Trophoblast cell (in vitro differentiated cells and primary cell): ENCODE data around the gene PRR35.

ENCODE experiments used
- DNase-seq, 2 donors: peaks; one replicate each; pipeline ENCODE4 v3.0.0-alpha.2; 2016
- H2AFZ ChIP-seq: 2 replicates; pipeline ENCODE4 v1.6.1; 2013; ENCODE audit warnings: low read length, moderate library complexity, mild to moderate bottlenecking; ENCODE audit not compliant: insufficient read depth, poor library complexity
- H2AK5ac ChIP-seq: 2 replicates; pipeline ENCODE4 v1.6.1; 2013; ENCODE audit warnings: mild to moderate bottlenecking, low read length
- H2BK120ac ChIP-seq: 2 replicates; pipeline ENCODE4 v1.6.1; 2013; ENCODE audit warnings: low read length, mild to moderate bottlenecking, moderate library complexity; ENCODE audit not compliant: insufficient read depth, poor library complexity
- H2BK12ac ChIP-seq: 2 replicates; pipeline ENCODE4 v1.6.1; 2013; ENCODE audit warnings: mild to moderate bottlenecking, low read length, moderate library complexity
- H2BK5ac ChIP-seq: 2 replicates; pipeline ENCODE4 v1.6.1; 2013; ENCODE audit warnings: low read length, low read depth, moderate library complexity, mild to moderate bottlenecking; ENCODE audit not compliant: poor library complexity
- H3K14ac ChIP-seq: 2 replicates; pipeline ENCODE4 v1.6.1; 2013; ENCODE audit warnings: mild to moderate bottlenecking, low read length
- H3K18ac ChIP-seq: 2 replicates; pipeline ENCODE4 v1.6.1; 2013; ENCODE audit warnings: mild to moderate bottlenecking, low read length
- H3K23ac ChIP-seq: 2 replicates; pipeline ENCODE4 v1.6.1; 2013; ENCODE audit warnings: low read length
- H3K27ac ChIP-seq: 2 replicates; pipeline ENCODE4 v1.5.1; 2013; ENCODE audit warnings: low read depth, mild to moderate bottlenecking, inconsistent platforms, low read length, moderate library complexity
- H3K27me3 ChIP-seq: 2 replicates; pipeline ENCODE4 v1.6.1; 2013; ENCODE audit warnings: inconsistent platforms, mild to moderate bottlenecking, low read length, moderate library complexity; ENCODE audit not compliant: insufficient read depth
- H3K36me3 ChIP-seq, 2 experiments: 1 replicate in 1 of 2; 2 replicates in 1 of 2; pipeline ENCODE4 v1.6.1; 2013; ENCODE audit warnings: low read length in 2 of 2, mild to moderate bottlenecking in 2 of 2, moderate library complexity in 1 of 2; ENCODE audit not compliant: insufficient read depth in 2 of 2, control insufficient read depth in 1 of 2
- H3K4ac ChIP-seq: 2 replicates; pipeline ENCODE4 v1.6.1; 2013; ENCODE audit warnings: low read depth, mild to moderate bottlenecking, low read length, moderate library complexity
- H3K4me1 ChIP-seq, 2 experiments: 1 replicate in 1 of 2; 2 replicates in 1 of 2; pipeline ENCODE4 v1.6.1; 2013; ENCODE audit warnings: low read length in 2 of 2, mild to moderate bottlenecking in 2 of 2, moderate library complexity in 1 of 2; ENCODE audit not compliant: insufficient read depth in 2 of 2, control insufficient read depth in 1 of 2
- H3K4me2 ChIP-seq: 2 replicates; pipeline ENCODE4 v1.6.1; 2013; ENCODE audit warnings: inconsistent platforms, mild to moderate bottlenecking, low read length, moderate library complexity
- H3K4me3 ChIP-seq: 2 replicates; pipeline ENCODE4 v1.5.1; 2013; ENCODE audit warnings: mild to moderate bottlenecking, low read depth, low read length, inconsistent platforms
- H3K79me1 ChIP-seq: one replicate; pipeline ENCODE4 v1.6.1; 2013; ENCODE audit warnings: low read length
- H3K79me2 ChIP-seq: 2 replicates; pipeline ENCODE4 v1.6.1; 2013; ENCODE audit warnings: low read length, mild to moderate bottlenecking; ENCODE audit not compliant: control insufficient read depth, insufficient read depth, poor library complexity
- H3K9ac ChIP-seq: 2 replicates; pipeline ENCODE4 v1.6.1; 2013; ENCODE audit warnings: mild to moderate bottlenecking, low read length
- H3K9me3 ChIP-seq: 2 replicates; pipeline ENCODE4 v1.6.1; 2013; ENCODE audit warnings: low read depth, mild to moderate bottlenecking, control low read depth, inconsistent platforms, low read length; ENCODE audit not compliant: insufficient read depth
- H4K12ac ChIP-seq: 2 replicates; pipeline ENCODE4 v1.6.1; 2013; ENCODE audit warnings: low read depth, mild to moderate bottlenecking, low read length, moderate library complexity
- H4K8ac ChIP-seq: 2 replicates; pipeline ENCODE4 v1.6.1; 2013; ENCODE audit warnings: low read depth, mild to moderate bottlenecking, low read length, moderate library complexity
- H4K91ac ChIP-seq: one replicate; pipeline ENCODE4 v1.6.1; 2013; ENCODE audit warnings: low read depth, mild to moderate bottlenecking, low read length, moderate library complexity
- WGBS: extraction: QIAGEN DNeasy Blood & Tissue Kit; methylation state at CpG from one replicate; pipeline ENCODE4 v1.1.7; 2013; ENCODE audit warnings: missing lambda C conversion rate; ENCODE audit not compliant: insufficient read length, insufficient coverage; ENCODE audit errors: extremely low coverage; 5-methylcytosine and 5-hydroxymethylcytosine counted together

The PRR35 gene

GRCh38 chr16:551210-551609 lies 9.0 kb upstream of the PRR35 start:
- Histone ChIP-seq H2BK120ac (no peak overlapping the region), H4K12ac (no peak overlapping the region), H4K91ac (no peak overlapping the region), H3K23ac (no peak overlapping the region), H3K27me3 (no peaks in the 10 kb centered on the region), H3K27ac (no peak overlapping the region), H3K4me2 (no peak overlapping the region), H2BK12ac (no peak overlapping the region), H3K4ac (no peak overlapping the region), H3K36me3 (peaks cover 45 to 51% of the 10 kb centered on the region in 2 experiments), H4K8ac (no peak overlapping the region), H3K14ac (no peak overlapping the region), H3K79me1 (no peaks in the 10 kb centered on the region), H3K9ac (no peak overlapping the region), H2BK5ac (no peak overlapping the region), H3K4me3 (no peak overlapping the region), H3K9me3 (peaks cover 2% of the 10 kb centered on the region), H3K18ac (no peak overlapping the region), H2AFZ (no peak overlapping the region), H2AK5ac (no peak overlapping the region), H3K4me1 (no peaks in the 10 kb centered on the region), H3K79me2 (no peaks in the 10 kb centered on the region)
- no CpG with 5 or more reads among the region's 28 CpGs for WGBS
- DNase-seq: no peak

- Histone ChIP-seq H3K36me3 (peaks cover 45 to 47% of the 10 kb centered on the region in 2 experiments), H4K91ac (no peak overlapping the region)
Measured at GRCh38 chr16:552171-552570, 8.0 kb upstream of the PRR35 start.

GRCh38 chr16:553601-554296 lies 6.4 kb upstream of the PRR35 start:
- no peaks in the 10 kb centered on the region for H3K4me1 ChIP-seq

More at GRCh38 chr16:552171-552570, 8.0 kb upstream of the PRR35 start:
- Histone ChIP-seq H3K4me2 (no peak overlapping the region), H3K79me1 (no peaks in the 10 kb centered on the region), H3K27me3 (no peaks in the 10 kb centered on the region), H2AK5ac (no peak overlapping the region), H2BK120ac (no peak overlapping the region), H2AFZ (no peak overlapping the region), H3K9me3 (peaks cover 2% of the 10 kb centered on the region), H3K27ac (no peak overlapping the region), H3K9ac (no peak overlapping the region), H3K14ac (no peak overlapping the region), H3K4me1 (no peaks in the 10 kb centered on the region), H2BK5ac (no peak overlapping the region), H3K23ac (no peak overlapping the region), H2BK12ac (no peak overlapping the region), H3K18ac (no peak overlapping the region), H3K4me3 (no peak overlapping the region), H4K8ac (no peak overlapping the region), H3K4ac (no peak overlapping the region), H3K79me2 (no peaks in the 10 kb centered on the region), H4K12ac (no peak overlapping the region)
- DNase-seq: no peak
- no CpG with 5 or more reads among the region's 35 CpGs for WGBS

DNA sequence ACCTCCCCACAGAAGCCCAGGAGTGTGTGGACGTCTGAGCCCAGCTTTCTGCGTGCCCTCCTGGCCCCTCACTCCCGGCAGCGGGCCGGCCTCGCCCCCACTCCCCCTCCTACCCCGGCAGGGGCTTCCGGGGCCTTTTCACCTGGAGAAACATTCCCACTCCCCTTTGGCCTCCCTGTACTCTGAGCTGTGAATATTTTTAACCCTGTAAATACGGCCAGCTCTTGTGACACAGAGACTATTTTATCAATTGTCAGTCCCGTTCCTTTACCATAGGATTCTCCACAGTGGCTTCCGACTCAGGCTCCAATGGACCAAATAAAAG lies 5.9 kb upstream of the PRR35 start:
- Histone ChIP-seq H3K9me3 (peaks cover 2% of the 10 kb centered on the region), H3K27me3 (peaks cover 9% of the 10 kb centered on the region), H4K91ac (no peak overlapping the region), H3K4me2 (no peak overlapping the region), H3K9ac (no peak overlapping the region), H3K18ac (no peak overlapping the region), H3K4ac (no peak overlapping the region), H3K79me2 (no peaks in the 10 kb centered on the region), H2BK12ac (no peak overlapping the region), H4K12ac (no peak overlapping the region), H3K14ac (no peak overlapping the region), H2AK5ac (no peak overlapping the region), H2BK5ac (no peak overlapping the region), H4K8ac (no peak overlapping the region), H3K36me3 (peaks cover 34% of the 10 kb centered on the region in 2 experiments), H3K4me1 (no peaks in the 10 kb centered on the region), H3K27ac (no peak overlapping the region), H2BK120ac (no peak overlapping the region), H2AFZ (no peak overlapping the region), H3K23ac (no peak overlapping the region), H3K79me1 (no peaks in the 10 kb centered on the region), H3K4me3 (peak overlapping the region; percentile 12)
- WGBS: no CpG with 5 or more reads among the region's 11 CpGs
- no peak for DNase-seq

More at GRCh38 chr16:553601-554296, 6.4 kb upstream of the PRR35 start:
- Histone ChIP-seq H3K27me3 (peaks cover 6% of the 10 kb centered on the region), H3K4ac (no peak overlapping the region), H3K79me2 (no peaks in the 10 kb centered on the region), H3K9me3 (peaks cover 2% of the 10 kb centered on the region), H2BK12ac (no peak overlapping the region), H3K27ac (no peak overlapping the region), H3K36me3 (peaks cover 37% of the 10 kb centered on the region in 2 experiments), H3K23ac (no peak overlapping the region), H2BK5ac (no peak overlapping the region), H2BK120ac (no peak overlapping the region), H3K4me3 (peak overlapping the region; percentile 12), H2AK5ac (no peak overlapping the region), H3K18ac (no peak overlapping the region), H4K12ac (no peak overlapping the region), H4K8ac (no peak overlapping the region), H2AFZ (no peak overlapping the region), H3K9ac (no peak overlapping the region), H3K14ac (no peak overlapping the region), H4K91ac (no peak overlapping the region), H3K4me2 (no peak overlapping the region), H3K79me1 (no peaks in the 10 kb centered on the region)
- WGBS: no CpG with 5 or more reads among the region's 33 CpGs
- DNase-seq: no peak
